G401.6 (cell line): ENCODE data around the gene MIOX.

Experiments used
- FAIRE-seq: peaks from 2 replicates; lab custom pipeline; 2012; peaks lifted over from hg19 to GRCh38; lab: Jason Lieb, UNC

MIOX gene

GRCh38 chr22:50490531-50491308, 4.1 kb downstream of the MIOX start:
- FAIRE-seq, result no peak

- no peak for FAIRE-seq
Observed at GRCh38 chr22:50497093-50497492, 10.4 kb downstream of the MIOX start.

GRCh38 chr22:50498322-50498890, 11.7 kb downstream of the MIOX start:
- peak; percentile 96 for FAIRE-seq

- no peak for FAIRE-seq
Observed at GRCh38 chr22:50500452-50500851, 13.8 kb downstream of the MIOX start.

- no peak for FAIRE-seq
Observed at GRCh38 chr22:50502096-50502495, 15.4 kb downstream of the MIOX start.

- no peak for FAIRE-seq
Observed at GRCh38 chr22:50502628-50503474, 16.2 kb downstream of the MIOX start.

- no peak for FAIRE-seq
Observed at GRCh38 chr22:50503475-50504145, 17.0 kb downstream of the MIOX start.

- FAIRE-seq, result no peak
Observed at GRCh38 chr22:50504369-50505211, 17.9 kb downstream of the MIOX start.

- FAIRE-seq, result no peak
Observed at GRCh38 chr22:50505276-50505775, 18.7 kb downstream of the MIOX start.

GRCh38 chr22:50505776-50506610, 19.3 kb downstream of the MIOX start:
- FAIRE-seq, result no peak

GRCh38 chr22:50506611-50507420, 20.2 kb downstream of the MIOX start:
- FAIRE-seq, result no peak

GRCh38 chr22:50507421-50507990, 20.8 kb downstream of the MIOX start, which contains the start of gene LMF2:
Gene LMF2 (minus strand): TSS chr22:50507702. CDS start chr22:50507675, 27 bp downstream.
- no peak for FAIRE-seq

GRCh38 chr22:50507991-50508884, 21.6 kb downstream of the MIOX start, which contains the start of gene NCAPH2:
Gene NCAPH2 (plus strand): TSS chr22:50508224. CDS start chr22:50508338, 114 bp downstream.
- no peak for FAIRE-seq

- FAIRE-seq, result no peak
Observed at GRCh38 chr22:50508897-50509296, 22.2 kb downstream of the MIOX start.

- no peak for FAIRE-seq
Observed at GRCh38 chr22:50513175-50513574, 26.5 kb downstream of the MIOX start.

GRCh38 chr22:50516068-50516467, 29.4 kb downstream of the MIOX start:
- no peak for FAIRE-seq

- no peak for FAIRE-seq
Observed at GRCh38 chr22:50516891-50517290, 30.2 kb downstream of the MIOX start.
